ENCODE results near the gene PDGFC.

- TF ChIP-seq HDAC6 (IDR thresholded peaks at IDR 0.05; ENCODE audit: low read depth, low read length) (no peak), TAF1 (IDR thresholded peaks at IDR 0.05; ENCODE audit: low read depth, low read length) (no peak), JUND (IDR thresholded peaks at IDR 0.05; ENCODE audit: low read length) (no peak), YY1 (IDR thresholded peaks at IDR 0.05; ENCODE audit: low read depth, low read length) (no peak), CTCF (IDR thresholded peaks at IDR 0.05; ENCODE audit: control extremely low read depth in 1 of 3, insufficient read depth in 1 of 3, low read depth in 1 of 3, low read length in 3 of 3) (no peak), ATF3 (IDR thresholded peaks at IDR 0.05; ENCODE audit: insufficient read depth, low read depth, low read length) (no peak), SP2 (IDR thresholded peaks at IDR 0.05; ENCODE audit: low read length) (no peak), RFX5 (IDR thresholded peaks at IDR 0.05; ENCODE audit: borderline replicate concordance, low read depth, low read length) (no peak), CEBPB (IDR thresholded peaks at IDR 0.05; ENCODE audit: low read depth, low read length) (no peak), EZH2 (IDR thresholded peaks at IDR 0.05; ENCODE audit: low read depth, low read length, severe bottlenecking) (no peak), RXRA (IDR thresholded peaks at IDR 0.05; ENCODE audit: insufficient read depth, low read depth, low read length) (no peak), EP300 (IDR thresholded peaks at IDR 0.05; ENCODE audit: borderline replicate concordance in 1 of 2, low read depth in 2 of 2, low read length in 2 of 2) (no peak)
Observed at GRCh38 chr4:156892805-156893204, 78.8 kb downstream of the PDGFC start.
